ENCODE data around the gene KRTAP4-1.
"Not testable (repeated sequence)": the region's sequence is repeated elsewhere in the genome, so short reads cannot be mapped to it uniquely, and the experiment has no call there.

Gene KRTAP4-1

GRCh38 chr17:41171886-41172285 lies 12.8 kb downstream of the KRTAP4-1 start:
- no peak for DNase-seq (ENCODE audit: low read depth, low spot score)

DNA sequence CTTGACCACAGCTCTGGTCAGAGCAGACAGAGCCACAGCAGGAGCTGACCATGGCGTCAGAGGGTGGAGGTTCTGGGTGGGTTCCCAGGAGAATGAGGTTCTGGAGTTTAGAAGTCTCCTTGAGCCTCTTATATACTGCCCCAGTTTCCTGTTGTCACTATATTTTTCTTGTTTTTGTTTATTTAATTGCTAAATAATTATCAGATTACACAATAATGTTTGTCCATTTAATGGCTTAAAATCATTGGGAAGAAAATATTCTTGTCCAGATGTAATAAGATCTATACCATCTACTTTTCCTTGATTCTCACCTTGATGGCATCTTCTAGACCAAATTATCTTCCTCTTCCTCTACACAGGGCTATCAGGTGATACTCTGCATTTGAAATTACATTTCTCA lies 16.6 kb downstream of the KRTAP4-1 start, which contains the start of gene KRTAP4-3:
Gene KRTAP4-3, minus strand, starts transcription at position 101 of the 400 bp plus-strand sequence. Its CDS starts 49 bp downstream, at position 52.
- DNase-seq (ENCODE audit: low read depth, low spot score), result no peak

DNA sequence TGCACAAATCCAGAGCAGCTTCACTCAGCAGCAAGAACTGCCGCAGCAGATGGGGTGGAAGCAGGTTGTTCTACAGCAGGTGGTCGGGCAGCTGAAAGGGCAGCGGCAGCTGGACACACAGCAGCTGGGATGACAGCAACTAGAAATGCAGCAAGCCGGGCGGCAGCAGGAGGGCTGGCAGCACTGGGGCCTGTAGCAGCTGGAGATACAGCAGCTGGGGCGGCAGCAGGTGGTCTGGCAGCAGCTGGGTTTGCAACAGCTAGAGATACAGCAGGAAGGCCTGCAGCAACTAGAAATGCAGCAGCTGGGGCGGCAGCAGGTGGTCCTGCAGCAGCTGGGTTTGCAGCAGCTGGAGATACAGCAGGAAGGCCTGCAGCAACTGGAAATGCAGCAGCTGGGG lies 17.1 kb downstream of the KRTAP4-1 start:
- DNase-seq (ENCODE audit: low read depth, low spot score), result no peak

- DNase-seq (ENCODE audit: low read depth, low spot score), result no peak
Observed at GRCh38 chr17:41163828-41164227, 20.9 kb downstream of the KRTAP4-1 start.

GRCh38 chr17:41160648-41161047 lies 24.1 kb downstream of the KRTAP4-1 start, which contains the start of gene KRTAP4-4:
TSS of gene KRTAP4-4 (minus strand) at chr17:41160748. CDS start at chr17:41160691, 57 bp downstream.
- DNase-seq (ENCODE audit: low read depth, low spot score), result no peak

DNA sequence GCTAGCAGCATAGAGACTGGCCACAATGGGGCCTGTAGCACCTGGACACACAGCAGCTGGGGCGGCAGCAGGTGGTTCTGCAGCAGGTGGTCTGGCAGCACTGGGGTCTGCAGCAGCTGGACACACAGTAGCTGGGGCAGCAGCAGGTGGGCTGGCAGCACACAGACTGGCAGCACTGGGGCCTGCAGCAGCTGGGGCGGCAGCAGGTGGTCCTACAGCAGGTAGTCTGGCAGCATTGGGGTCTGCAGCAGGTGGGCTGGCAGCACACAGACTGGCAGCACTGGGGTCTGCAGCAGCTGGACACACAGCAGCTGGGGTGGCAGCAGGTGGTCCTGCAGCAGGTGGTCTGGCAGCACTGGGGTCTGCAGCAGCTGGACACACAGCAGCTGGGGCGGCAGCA lies 24.5 kb downstream of the KRTAP4-1 start:
- not testable (repeated sequence) for DNase-seq (ENCODE audit: low read depth, low spot score)

GRCh38 chr17:41153856-41154255 lies 30.9 kb downstream of the KRTAP4-1 start:
- no peak for DNase-seq (ENCODE audit: low read depth, low spot score)

- DNase-seq (ENCODE audit: low read depth, low spot score), result no peak
Observed at GRCh38 chr17:41151525-41151924, 33.2 kb downstream of the KRTAP4-1 start.

GRCh38 chr17:41150026-41150425 lies 34.7 kb downstream of the KRTAP4-1 start:
- DNase-seq (ENCODE audit: low read depth, low spot score), result no peak

DNA sequence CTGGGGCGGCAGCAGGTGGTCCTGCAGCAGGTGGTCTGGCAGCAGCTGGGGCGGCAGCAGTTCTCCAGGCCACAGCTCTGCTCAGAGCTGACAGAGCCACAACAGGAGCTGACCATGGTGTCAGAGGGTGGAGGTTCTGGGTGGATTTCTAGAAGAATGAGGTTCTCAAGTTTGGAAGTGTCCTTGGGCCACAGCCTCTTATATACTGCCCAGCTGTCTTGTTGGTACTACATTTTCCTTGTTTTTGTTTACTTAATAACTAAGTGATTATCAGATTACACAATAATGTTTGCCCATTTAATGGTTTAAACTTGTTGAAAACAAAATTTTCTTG lies 35.1 kb downstream of the KRTAP4-1 start, which contains the start of gene KRTAP4-5:
Gene KRTAP4-5, minus strand, starts transcription at position 174 of the 334 bp plus-strand sequence. Its CDS starts 58 bp downstream, at position 116.
- DNase-seq (ENCODE audit: low read depth, low spot score), result no peak

- not testable (repeated sequence) for DNase-seq (ENCODE audit: low read depth, low spot score)
Observed at GRCh38 chr17:41148971-41149651, 35.6 kb downstream of the KRTAP4-1 start.

DNA sequence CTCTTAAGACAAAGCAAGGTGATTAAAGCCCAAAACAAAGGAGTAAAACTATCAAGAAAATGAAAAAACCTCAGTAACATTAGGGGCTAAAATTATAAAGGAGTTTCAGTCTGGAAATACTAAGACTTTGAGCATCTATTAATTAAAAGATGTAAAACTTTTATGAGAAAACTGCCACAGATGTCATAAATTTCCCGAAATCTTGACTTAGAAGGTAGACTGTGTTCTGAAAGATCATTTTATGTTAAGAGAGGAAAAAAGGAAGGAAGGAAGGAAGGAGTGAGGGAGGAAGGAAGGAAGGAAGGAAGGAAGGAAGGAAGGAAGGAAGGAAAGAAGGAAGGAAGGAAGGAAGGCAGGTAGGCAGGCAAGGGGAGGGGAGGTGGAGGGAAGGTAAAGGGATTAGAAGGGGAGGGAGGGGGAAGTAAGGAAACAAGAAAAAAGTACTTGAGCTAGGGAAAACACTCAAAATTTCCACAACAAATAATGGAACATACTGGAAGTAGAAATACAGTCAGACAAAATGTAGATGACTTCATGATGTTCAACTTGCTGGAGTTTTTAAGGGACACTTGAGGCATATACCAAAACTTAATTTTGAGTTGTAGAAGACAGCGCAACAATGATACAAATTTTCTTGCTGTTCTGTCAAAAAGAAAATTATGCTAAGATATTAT lies 37.0 kb downstream of the KRTAP4-1 start:
- DNase-seq (ENCODE audit: low read depth, low spot score), result no peak

GRCh38 chr17:41145261-41145660 lies 39.5 kb downstream of the KRTAP4-1 start:
- no peak for DNase-seq (ENCODE audit: low read depth, low spot score)

- DNase-seq (ENCODE audit: low read depth, low spot score), result no peak
Observed at GRCh38 chr17:41144846-41145245, 39.9 kb downstream of the KRTAP4-1 start.

DNA sequence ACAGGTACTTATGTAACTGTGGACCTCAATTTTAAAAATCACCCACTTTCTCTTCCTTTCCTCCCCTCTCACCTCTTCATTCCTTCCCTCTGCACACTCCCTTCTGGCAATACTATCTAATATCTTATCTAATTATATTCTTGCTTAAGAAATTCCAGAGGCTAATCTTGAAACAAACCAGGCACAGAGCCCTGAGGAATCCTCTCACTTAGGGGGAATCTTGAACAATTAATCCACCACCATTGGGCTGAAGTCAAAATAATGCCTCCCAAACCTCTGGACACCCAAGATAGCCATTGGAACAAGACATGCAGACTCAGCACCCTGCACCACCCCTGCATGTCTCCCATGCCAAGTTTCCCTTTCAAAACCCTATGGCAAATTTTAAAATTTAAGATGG lies 43.4 kb downstream of the KRTAP4-1 start:
- DNase-seq (ENCODE audit: low read depth, low spot score), result no peak

GRCh38 chr17:41140360-41141131 lies 44.2 kb downstream of the KRTAP4-1 start, which contains the start of gene KRTAP4-6:
TSS of gene KRTAP4-6 (minus strand) at chr17:41140544. CDS start at chr17:41140487, 57 bp downstream.
- DNase-seq (ENCODE audit: low read depth, low spot score), result no peak

DNA sequence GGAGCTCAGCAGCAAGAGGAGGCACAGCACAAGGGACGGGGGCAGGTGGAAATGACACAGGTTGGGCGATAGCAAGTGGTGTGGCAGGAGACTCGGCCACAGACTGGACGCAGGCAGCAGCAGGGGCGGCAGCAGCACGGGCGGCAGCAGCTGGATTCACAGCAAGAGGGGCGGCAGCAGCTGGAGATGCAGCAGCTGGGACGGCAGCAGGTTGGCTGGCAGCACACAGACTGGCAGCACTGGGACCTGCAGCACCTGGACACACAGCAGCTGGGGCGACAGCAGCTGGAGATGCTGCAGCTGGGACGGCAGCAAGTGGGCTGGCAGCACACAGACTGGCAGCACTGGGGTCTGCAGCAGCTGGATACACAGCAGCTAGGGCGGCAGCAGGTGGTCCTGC lies 44.8 kb downstream of the KRTAP4-1 start:
- not testable (repeated sequence) for DNase-seq (ENCODE audit: low read depth, low spot score)
